ENCODE results near the gene RPA4. TPM values are rescaled to one million over a fixed set of nuclear protein-coding genes. Genes with fewer than 3 reads are reported as not detected.

Gene RPA4
- total and polyA plus RNA-seq, 10 of the 15 experiments (the other 5 are each of a cell fraction or from before 2014, with no cell fraction given), result 0.20 to 1.3 (median 0.43) TPM

- TF ChIP-seq IRF5 (IDR thresholded peaks at IDR 0.05; ENCODE audit: borderline replicate concordance) (no peak), ZNF622 (IDR thresholded peaks at IDR 0.05) (no peak), E2F4 (IDR thresholded peaks at IDR 0.05; ENCODE audit: low read depth, low read length) (no peak), MTA3 (IDR thresholded peaks at IDR 0.05; ENCODE audit: borderline replicate concordance, low read length) (no peak), PAX5 (IDR thresholded peaks at IDR 0.05; ENCODE audit: borderline replicate concordance, low read depth, low read length) (no peak), ZBTB33 (IDR thresholded peaks at IDR 0.05) (no peak), SIN3A (IDR thresholded peaks at IDR 0.05; ENCODE audit: low read depth, low read length) (no peak), ZNF274 (IDR thresholded peaks at IDR 0.05; ENCODE audit: insufficient read depth, insufficient read length) (no peak), TCF12 (IDR thresholded peaks at IDR 0.05; ENCODE audit: low read depth, low read length) (no peak), CTCF (IDR thresholded peaks at IDR 0.05 in 2 of 3, conservative IDR thresholded peaks at IDR 0.05 in 1 of 3; ENCODE audit: control insufficient read depth in 2 of 3, extremely low read depth in 1 of 3, insufficient read depth in 1 of 3, low read depth in 3 of 3, low read length in 3 of 3) (no peak)
Observed at GRCh38 chrX:96884027-96884426, 319 bp downstream of the RPA4 start (continued).
